ENCODE results near the gene STIM1.
A peak's percentile ranks its signal among the peaks of the same experiment; 100 is the strongest.
"Not testable (repeated sequence)": the region's sequence is repeated elsewhere in the genome, so short reads cannot be mapped to it uniquely, and the experiment has no call there.

STIM1 gene

DNA sequence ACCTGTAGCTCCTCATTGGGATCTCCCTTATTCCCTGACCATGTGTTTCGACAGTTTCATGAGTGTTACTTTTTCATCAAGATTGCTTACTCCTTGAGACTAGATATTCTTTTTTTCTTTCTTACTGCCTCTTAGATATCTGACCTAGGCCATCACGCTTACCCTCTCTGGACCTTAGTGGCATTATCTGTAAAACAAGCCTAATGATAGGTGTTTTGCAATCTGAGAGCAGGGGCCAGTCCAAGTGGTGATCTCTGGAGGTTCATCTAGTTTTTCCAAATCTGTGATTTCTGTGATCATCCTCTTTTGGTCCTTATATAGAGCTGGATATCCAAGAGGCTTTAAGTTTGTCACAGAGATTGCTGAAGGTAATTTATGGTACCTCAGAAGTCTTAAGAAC, 34.5 kb downstream of the STIM1 start:
- no peak for DNase-seq

- DNase-seq, result no peak
Measured at GRCh38 chr11:3890806-3891205, 35.3 kb downstream of the STIM1 start.

GRCh38 chr11:3891751-3892150, 36.3 kb downstream of the STIM1 start:
- DNase-seq, result no peak

- no peak for DNase-seq
Measured at GRCh38 chr11:3892156-3892555, 36.7 kb downstream of the STIM1 start.

GRCh38 chr11:3893311-3893710, 37.8 kb downstream of the STIM1 start:
- no peak for DNase-seq

DNA sequence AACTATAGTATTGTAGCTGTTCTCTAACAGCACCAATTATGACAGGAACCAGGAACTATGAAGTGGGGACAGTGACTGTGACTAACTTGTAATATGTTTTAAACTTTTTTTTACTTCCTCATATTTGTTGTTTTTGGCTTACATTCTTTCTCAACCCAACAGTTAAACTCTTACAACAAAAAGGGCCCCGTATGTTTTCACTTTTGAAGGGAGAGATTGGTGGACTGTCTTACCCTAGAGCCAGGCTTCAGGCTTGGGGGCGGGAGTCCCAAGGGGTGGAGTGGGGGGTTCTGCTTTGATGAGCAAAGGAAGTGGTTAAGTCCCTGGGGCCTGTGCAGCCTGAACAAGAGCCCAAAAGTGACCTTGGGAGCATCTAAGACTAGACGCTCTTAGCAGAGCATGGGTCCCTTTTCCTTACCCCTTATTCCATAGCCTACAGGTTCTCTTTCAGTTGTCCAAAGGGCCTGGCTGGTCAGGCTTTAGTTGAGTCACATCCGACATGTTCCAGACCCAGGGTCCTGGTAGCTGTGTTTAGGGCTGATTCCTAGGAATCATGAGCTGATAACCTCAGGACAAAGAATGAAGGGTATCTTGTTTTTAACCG, 38.8 kb downstream of the STIM1 start:
- peak; percentile 14 for DNase-seq

DNA sequence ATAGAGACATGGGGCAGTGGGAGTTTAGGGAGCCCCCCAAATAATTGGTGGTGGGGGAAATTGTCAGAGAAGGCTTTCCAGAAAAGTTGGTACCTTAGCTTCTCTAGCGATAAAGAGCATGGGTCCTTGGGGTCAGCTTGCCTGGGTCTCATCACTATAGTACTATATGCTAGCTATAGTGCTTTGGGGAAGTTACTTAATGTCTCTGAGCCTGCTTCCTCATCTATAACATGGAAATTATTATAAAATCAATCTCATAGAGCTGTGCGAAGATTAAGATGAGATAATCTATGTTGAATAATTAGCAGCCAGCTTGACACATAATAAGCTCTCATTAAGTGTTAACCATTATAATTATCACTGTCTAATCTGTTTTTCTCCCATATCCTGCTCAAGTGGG, 41.2 kb downstream of the STIM1 start:
- no peak for DNase-seq

- DNase-seq, result not testable (repeated sequence)
Measured at GRCh38 chr11:3900230-3900629, 44.8 kb downstream of the STIM1 start.

GRCh38 chr11:3901249-3902025, 46.0 kb downstream of the STIM1 start:
- DNase-seq, result no peak

GRCh38 chr11:3902441-3902840, 47.0 kb downstream of the STIM1 start:
- DNase-seq, result no peak

DNA sequence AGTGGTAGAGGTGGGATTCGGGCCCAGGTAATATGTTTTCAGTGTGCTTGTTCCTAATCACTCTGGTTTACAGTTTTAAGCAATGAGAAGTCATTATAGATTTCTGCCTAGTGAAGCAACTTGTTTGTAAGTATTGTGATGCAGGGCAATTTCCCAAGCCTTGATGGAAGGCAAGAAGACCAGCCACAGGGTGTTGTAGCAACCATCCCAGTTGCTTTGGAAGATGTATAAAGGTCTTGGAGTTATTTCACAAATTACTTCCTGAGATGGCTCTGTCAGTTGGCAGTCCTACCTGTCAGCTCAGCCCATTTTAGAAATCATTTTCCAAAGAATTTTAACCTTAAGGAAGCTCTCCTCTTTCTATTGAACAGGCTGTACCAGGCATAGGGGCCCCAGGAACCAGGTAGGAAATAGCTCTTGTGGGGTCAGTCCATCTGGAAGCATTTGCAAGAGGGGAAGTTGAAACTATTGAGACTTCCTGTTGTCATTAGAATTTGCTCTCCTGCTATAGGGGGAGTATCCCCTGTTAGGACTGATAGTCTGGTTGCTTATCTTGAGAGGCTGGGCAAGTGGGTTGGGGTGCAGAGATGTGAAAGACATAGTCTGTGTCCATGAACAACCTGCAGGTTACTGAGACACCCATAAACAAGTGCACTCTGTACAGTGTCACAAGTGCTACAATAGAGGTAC, 47.9 kb downstream of the STIM1 start:
- DNase-seq, result no peak

DNA sequence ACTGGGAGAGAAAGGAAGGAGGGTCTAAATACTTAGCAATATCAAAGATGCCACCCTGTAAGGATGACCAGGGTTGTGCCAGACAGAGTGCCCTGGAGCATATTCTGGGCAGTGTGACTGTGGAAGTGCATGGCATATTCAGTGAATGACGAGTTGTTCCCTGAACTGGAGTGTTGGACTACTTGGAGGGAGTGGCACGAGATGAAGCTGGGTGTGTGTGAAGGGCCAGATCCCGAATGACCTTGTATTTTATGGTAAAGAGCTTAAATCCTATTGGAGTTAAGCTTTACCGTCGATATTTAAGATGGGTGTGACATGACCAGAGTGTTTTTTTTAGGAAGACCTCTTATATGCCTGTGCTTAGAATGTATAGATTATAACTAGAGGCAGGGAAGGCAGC, 48.8 kb downstream of the STIM1 start:
- DNase-seq, result no peak

- peak; percentile 60 for DNase-seq
Measured at GRCh38 chr11:3905080-3905953, 49.9 kb downstream of the STIM1 start.

- DNase-seq, result no peak
Measured at GRCh38 chr11:3906166-3906565, 50.7 kb downstream of the STIM1 start.

GRCh38 chr11:3907590-3907989, 52.1 kb downstream of the STIM1 start:
- DNase-seq, result no peak

- DNase-seq, result no peak
Measured at GRCh38 chr11:3909901-3910300, 54.4 kb downstream of the STIM1 start.

- DNase-seq, result no peak
Measured at GRCh38 chr11:3911908-3912505, 56.5 kb downstream of the STIM1 start.

- DNase-seq, result no peak
Measured at GRCh38 chr11:3913921-3914320, 58.5 kb downstream of the STIM1 start.

DNA sequence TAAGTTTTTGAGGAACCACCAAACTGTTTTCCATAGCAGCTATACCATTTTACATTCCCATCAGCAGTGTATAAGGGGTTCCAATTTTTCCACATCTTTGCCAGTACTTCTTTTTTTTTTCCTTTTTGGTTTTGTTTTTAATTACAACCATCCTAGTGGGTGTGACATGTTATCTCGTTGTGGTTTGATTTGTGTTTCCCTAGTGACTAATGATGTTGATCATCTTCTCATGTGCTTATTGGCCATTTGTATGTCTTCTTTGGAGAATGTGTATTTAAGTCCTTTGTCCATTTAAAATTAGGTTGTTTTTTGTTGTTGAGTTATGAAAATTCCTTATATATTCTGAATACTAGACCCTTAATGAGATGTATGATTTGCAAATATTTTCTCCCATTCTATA, 59.3 kb downstream of the STIM1 start:
- DNase-seq, result no peak

DNA sequence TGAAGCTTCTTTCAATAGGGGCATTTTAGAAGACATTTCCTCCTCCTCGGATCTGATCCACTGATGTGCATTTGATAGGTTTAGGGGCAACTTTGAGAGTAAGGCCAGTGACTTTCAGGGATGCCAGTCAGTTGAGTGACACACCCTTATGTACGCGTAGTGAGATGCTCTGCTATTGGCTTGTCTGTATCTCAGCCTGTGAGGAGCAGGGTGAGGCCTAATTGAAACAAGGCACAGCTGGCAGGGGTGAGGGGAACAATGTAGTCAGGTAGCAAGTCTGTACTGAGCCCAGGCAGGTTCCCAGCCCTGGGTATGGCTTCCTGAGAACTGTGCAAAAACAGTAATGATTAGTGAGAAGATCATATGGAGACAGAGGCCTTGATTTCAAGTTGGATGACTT, 61.5 kb downstream of the STIM1 start:
- no peak for DNase-seq

- peak; percentile 69 for DNase-seq
Measured at GRCh38 chr11:3920148-3920852, 64.8 kb downstream of the STIM1 start.

- no peak for DNase-seq
Measured at GRCh38 chr11:3922056-3922455, 66.6 kb downstream of the STIM1 start.

All from activated gamma-delta T cell treated with Interleukin-2 at 50 U/mL for 16 hours (primary cell).